ENCODE results near the gene NOP14. TPM values are rescaled to one million over a fixed set of nuclear protein-coding genes. Genes with fewer than 3 reads are reported as not detected.

Gene NOP14
- polyA plus RNA-seq, 1 of the 3 experiments (the other 2 are of a cell fraction) = 9.8 TPM

- no peak overlapping the region; a peak in 1 of 4 replicates for H3K27ac ChIP-seq (ENCODE audit: low read depth in 2 of 2, low read length in 1 of 2)
- WGBS (ENCODE audit: low lambda C conversion rate) = 98% methylated on average over 20 of the region's 20 CpGs
- H3K4me2 ChIP-seq = no peak overlapping the region
- no peak for DNase-seq
- ChIA-PET CTCF (interaction anchor here (0.8 to 3.8 kb wide), 2 partner anchors 11 to 35 kb away, joined by 3 to 30 read pairs; no protein-coding TSS in a partner anchor), POLR2A (no interaction called here)
- H3K79me2 ChIP-seq (ENCODE audit: insufficient read depth) = 0 out of 2 replicates have a peak, but pooled peaks cover 3% of the 10 kb centered on the region
- no peaks in the 10 kb centered on the region for H3K27me3 ChIP-seq (ENCODE audit: insufficient read depth)
- H3K9ac ChIP-seq = no peak overlapping the region
- H3K9me3 ChIP-seq = no peaks in the 10 kb centered on the region
- H3K4me1 ChIP-seq (ENCODE audit: control insufficient read depth in 1 of 2, insufficient read depth in 2 of 2, low read depth in 1 of 2, low read length in 1 of 2) = no peaks in the 10 kb centered on the region
- H3K36me3 ChIP-seq (replicated peaks in 1 of 2; ENCODE audit: control insufficient read depth in 1 of 2, insufficient read depth in 2 of 2, low read length in 1 of 2) = peaks cover 40 to 85% of the 10 kb centered on the region in 2 experiments
- TF ChIP-seq FOSL2 (IDR thresholded peaks at IDR 0.05; ENCODE audit: borderline replicate concordance, low read depth) (no peak), YY1 (IDR thresholded peaks at IDR 0.05; ENCODE audit: low read depth) (no peak), USF1 (IDR thresholded peaks at IDR 0.05; ENCODE audit: borderline replicate concordance, low read depth) (no peak), TAF1 (IDR thresholded peaks at IDR 0.05; ENCODE audit: borderline replicate concordance, low read depth, low read length) (no peak), ZBTB33 (IDR thresholded peaks at IDR 0.05; ENCODE audit: borderline replicate concordance, low read depth) (no peak), GATA2 (CRISPR knock-in tag; IDR thresholded peaks at IDR 0.05) (no peak)
- H3F3A ChIP-seq (replicated peaks; ENCODE audit: insufficient read depth) = peaks cover 3% of the 10 kb centered on the region
- H2AFZ ChIP-seq (ENCODE audit: low read depth) = no peak overlapping the region
- no peaks in the 10 kb centered on the region for H4K20me1 ChIP-seq (ENCODE audit: insufficient read depth)
- no peak overlapping the region for H3K4me3 ChIP-seq (ENCODE audit: low read depth in 2 of 2, low read length in 1 of 2)
- H3K9me2 ChIP-seq = no peaks in the 10 kb centered on the region
Observed at GRCh38 chr4:2943364-2944090, 19.7 kb downstream of the NOP14 start.

GRCh38 chr4:2942532-2943363, 20.5 kb downstream of the NOP14 start:
- peaks cover 42 to 82% of the 10 kb centered on the region in 2 experiments for H3K36me3 ChIP-seq (replicated peaks in 1 of 2; ENCODE audit: control insufficient read depth in 1 of 2, insufficient read depth in 2 of 2, low read length in 1 of 2)
- CTCF ChIA-PET = interaction anchor here (0.8 to 3.8 kb wide), 2 partner anchors 12 to 35 kb away, joined by 3 to 30 read pairs; no protein-coding TSS in a partner anchor
- no peak for DNase-seq

More at GRCh38 chr4:2942532-2943363, 20.5 kb downstream of the NOP14 start:
- Histone ChIP-seq H3K79me2 (ENCODE audit: insufficient read depth) (peaks cover 8% of the 10 kb centered on the region; the same call in 1 of the 2 replicates), H3K9me2 (no peaks in the 10 kb centered on the region), H3K27me3 (ENCODE audit: insufficient read depth) (no peaks in the 10 kb centered on the region), H3K4me1 (ENCODE audit: control insufficient read depth in 1 of 2, insufficient read depth in 2 of 2, low read depth in 1 of 2, low read length in 1 of 2) (peaks cover 0 to 2% of the 10 kb centered on the region in 2 experiments; a peak in 1 of 4 replicates), H3K4me2 (no peak overlapping the region), H3K27ac (ENCODE audit: low read depth in 2 of 2, low read length in 1 of 2) (no peak overlapping the region; a peak in 1 of 4 replicates), H3K4me3 (ENCODE audit: low read depth in 2 of 2, low read length in 1 of 2) (no peak overlapping the region), H4K20me1 (ENCODE audit: insufficient read depth) (0 out of 2 replicates have a peak, but pooled peaks cover 3% of the 10 kb centered on the region), H3F3A (replicated peaks; ENCODE audit: insufficient read depth) (peaks cover 3% of the 10 kb centered on the region), H3K9me3 (no peaks in the 10 kb centered on the region), H2AFZ (ENCODE audit: low read depth) (no peak overlapping the region), H3K9ac (no peak overlapping the region)
- no peak for TF ChIP-seq GATA2 (CRISPR knock-in tag; IDR thresholded peaks at IDR 0.05)
- peak; percentile 9; the same call in 1 of the 2 replicates for TF ChIP-seq POLR2AphosphoS5 (IDR thresholded peaks at IDR 0.05; ENCODE audit: low read depth, low read length)
- POLR2A ChIA-PET = no interaction called here
- WGBS (ENCODE audit: low lambda C conversion rate) = 87% methylated on average over 25 of the region's 31 CpGs

Data from SK-N-SH (cell line).